NCI-H1930 (cell line): ENCODE data around the gene ITPR1.
"Not testable (repeated sequence)": the region's sequence is repeated elsewhere in the genome, so short reads cannot be mapped to it uniquely, and the experiment has no call there.

Experiments used
- DNase-seq, 2 experiments: peaks; one replicate each; lab custom pipeline; 2025; lab: John Stamatoyannopoulos, UW

The ITPR1 gene

GRCh38 chr3:4758957-4759656, 266.0 kb downstream of the ITPR1 start:
- no peak for DNase-seq

- no peak for DNase-seq
These were observed 266.7 kb downstream of the ITPR1 start for GRCh38 chr3:4759689-4760312.

- DNase-seq, result no peak
These were observed 268.6 kb downstream of the ITPR1 start for GRCh38 chr3:4761759-4762158.

GRCh38 chr3:4762481-4763230, 269.5 kb downstream of the ITPR1 start:
- not testable (repeated sequence) for DNase-seq

GRCh38 chr3:4763604-4764247, 270.6 kb downstream of the ITPR1 start:
- DNase-seq, result no peak

- DNase-seq, result no peak
These were observed 272.1 kb downstream of the ITPR1 start for GRCh38 chr3:4765212-4765611.

GRCh38 chr3:4766263-4766662, 273.1 kb downstream of the ITPR1 start:
- no peak for DNase-seq

GRCh38 chr3:4766716-4767499, 273.8 kb downstream of the ITPR1 start:
- no peak for DNase-seq

GRCh38 chr3:4768021-4768420, 274.9 kb downstream of the ITPR1 start:
- DNase-seq, result no peak

- no peak for DNase-seq
These were observed 275.4 kb downstream of the ITPR1 start for GRCh38 chr3:4768521-4768920.

GRCh38 chr3:4770561-4770960, 277.4 kb downstream of the ITPR1 start:
- no peak for DNase-seq

- DNase-seq, result no peak
These were observed 278.1 kb downstream of the ITPR1 start for GRCh38 chr3:4771243-4771642.

- DNase-seq, result no peak
These were observed 279.1 kb downstream of the ITPR1 start for GRCh38 chr3:4772171-4772804.

GRCh38 chr3:4772858-4773257, 279.7 kb downstream of the ITPR1 start:
- DNase-seq, result no peak

- no peak for DNase-seq
These were observed 280.4 kb downstream of the ITPR1 start for GRCh38 chr3:4773583-4773982.

- no peak for DNase-seq
These were observed 281.4 kb downstream of the ITPR1 start for GRCh38 chr3:4774531-4774930.

- DNase-seq, result no peak
These were observed 283.3 kb downstream of the ITPR1 start for GRCh38 chr3:4776399-4776979.

- no peak for DNase-seq
These were observed 283.9 kb downstream of the ITPR1 start for GRCh38 chr3:4776980-4777581.

- no peak for DNase-seq
These were observed 285.0 kb downstream of the ITPR1 start for GRCh38 chr3:4778119-4778518.

- no peak for DNase-seq
These were observed 285.6 kb downstream of the ITPR1 start for GRCh38 chr3:4778740-4779139.

- DNase-seq, result no peak
These were observed 287.4 kb downstream of the ITPR1 start for GRCh38 chr3:4780545-4780957.
